Stimulated activated CD4-positive, alpha-beta T cell treated with anti-CD3 and anti-CD28 coated beads, TNF-alpha, amount 100 ng/mL, for 24 hours (primary cell): Measurements from ENCODE around the gene NCEH1.
"Not testable (repeated sequence)": the region's sequence is repeated elsewhere in the genome, so short reads cannot be mapped to it uniquely, and the experiment has no call there.

ENCODE experiments used
- DNase-seq, 3 experiments: peaks; one replicate each; pipeline ENCODE4 v3.0.0-alpha.2; 2020; ENCODE audit warnings: low read depth in 3 of 3

The NCEH1 gene

GRCh38 chr3:172613845-172614244 lies 97.0 kb downstream of the NCEH1 start:
- no peak for DNase-seq

- no peak for DNase-seq
These were observed 97.8 kb downstream of the NCEH1 start for GRCh38 chr3:172612871-172613678.

- no peak for DNase-seq
These were observed 101.1 kb downstream of the NCEH1 start for GRCh38 chr3:172609750-172610149.

- DNase-seq, result no peak
These were observed 102.3 kb downstream of the NCEH1 start for GRCh38 chr3:172608575-172608974.

- no peak for DNase-seq
These were observed 103.4 kb downstream of the NCEH1 start for GRCh38 chr3:172607305-172608121.

- DNase-seq, result no peak
These were observed 104.8 kb downstream of the NCEH1 start for GRCh38 chr3:172606021-172606420.

- no peak for DNase-seq
These were observed 105.8 kb downstream of the NCEH1 start for GRCh38 chr3:172604895-172605646.

- DNase-seq, result no peak
These were observed 109.6 kb downstream of the NCEH1 start for GRCh38 chr3:172601066-172601832.

GRCh38 chr3:172600644-172601065 lies 110.2 kb downstream of the NCEH1 start:
- DNase-seq, result no peak

GRCh38 chr3:172598904-172599303 lies 112.0 kb downstream of the NCEH1 start:
- DNase-seq, result no peak

GRCh38 chr3:172596394-172596706 lies 114.5 kb downstream of the NCEH1 start:
- DNase-seq, result no peak

- DNase-seq, result peak in 1 of 3 experiments; percentile 34
These were observed 115.0 kb downstream of the NCEH1 start for GRCh38 chr3:172595664-172596393.

- not testable (repeated sequence) for DNase-seq
These were observed 115.8 kb downstream of the NCEH1 start for GRCh38 chr3:172594900-172595663.

- no peak for DNase-seq
These were observed 117.8 kb downstream of the NCEH1 start for GRCh38 chr3:172592898-172593669.

- DNase-seq, result peak; percentile 65 to 84 (median 81)
These were observed 118.7 kb downstream of the NCEH1 start for GRCh38 chr3:172591876-172592771.

GRCh38 chr3:172591125-172591605 lies 119.7 kb downstream of the NCEH1 start:
- no peak for DNase-seq

- DNase-seq, result no peak
These were observed 124.4 kb downstream of the NCEH1 start for GRCh38 chr3:172586436-172586835.

- no peak for DNase-seq
These were observed 124.9 kb downstream of the NCEH1 start for GRCh38 chr3:172585954-172586353.
